IMR-90 (cell line): ENCODE measurements around the gene PRKD2. TPM values are rescaled to one million over a fixed set of nuclear protein-coding genes. Genes with fewer than 3 reads are reported as not detected.

Experiments used
- ATAC-seq: fragments of 200-7000 bp; cut with Tn5 transposase; 2 replicates; pipeline ENCODE4 v1.9.1; 2020; ENCODE audit warnings: low read depth, mild to moderate bottlenecking, moderate library complexity
- BruUV-seq: library from RNA; stranded (reverse); fragments of 400-500 nt; replicated peaks from 2 replicates; lab custom pipeline; 2021; lab: Mats Ljungman, UMichigan
- CTCF ChIA-PET: fragments of 300-600 bp; formaldehyde crosslinking; extraction: SDS; loops from one replicate; lab custom pipeline; 2021; ENCODE audit warnings: antibody characterized with exemption; lab: Yijun Ruan, JAX
- POLR2A ChIA-PET: fragments of 300-600 bp; sonication (Branson Sonifier 250); formaldehyde crosslinking; loops from one replicate; lab custom pipeline; 2022; ENCODE audit warnings: antibody characterized with exemption; ENCODE audit not compliant: unreplicated experiment; lab: Charles Lee
- DNase-seq: peaks from one replicate; pipeline ENCODE4 v3.0.0; 2013
- H2AFZ ChIP-seq: replicated peaks from 2 replicates; pipeline ENCODE3; 2013; ENCODE audit warnings: low read length, mild to moderate bottlenecking; ENCODE audit not compliant: poor library complexity
- H2AK5ac ChIP-seq: 2 replicates; pipeline ENCODE4 v1.6.1; 2013; ENCODE audit warnings: low read depth, low read length, inconsistent platforms
- H2AK9ac ChIP-seq: replicated peaks from 2 replicates; pipeline ENCODE3; 2013; ENCODE audit warnings: mild to moderate bottlenecking, low read depth, low read length, moderate library complexity; ENCODE audit not compliant: poor library complexity
- H2BK120ac ChIP-seq: 2 replicates; pipeline ENCODE4 v1.6.1; 2013; ENCODE audit warnings: low read depth, low read length, inconsistent platforms
- H2BK15ac ChIP-seq: 3 replicates; pipeline ENCODE4 v1.6.1; 2013; ENCODE audit warnings: low read depth, low read length, inconsistent platforms
- H2BK20ac ChIP-seq: 2 replicates; pipeline ENCODE4 v1.6.1; 2013; ENCODE audit warnings: low read depth, mild to moderate bottlenecking, inconsistent platforms, low read length, moderate library complexity
- H2BK5ac ChIP-seq: 2 replicates; pipeline ENCODE4 v1.6.1; 2013; ENCODE audit warnings: mild to moderate bottlenecking, low read depth, low read length, inconsistent platforms; ENCODE audit not compliant: poor library complexity, severe bottlenecking
- H3K14ac ChIP-seq: replicated peaks from 2 replicates; pipeline ENCODE4 v1.6.1; 2013; ENCODE audit warnings: low read depth, low read length, inconsistent platforms
- H3K18ac ChIP-seq: 2 replicates; pipeline ENCODE4 v1.6.1; 2013; ENCODE audit warnings: low read depth, low read length, control low read depth
- H3K23ac ChIP-seq: 2 replicates; pipeline ENCODE4 v1.6.1; 2013; ENCODE audit warnings: low read depth, low read length, inconsistent platforms
- H3K27ac ChIP-seq: 2 replicates; pipeline ENCODE4 v1.5.1; 2013; ENCODE audit warnings: mild to moderate bottlenecking, control low read depth, low read length; ENCODE audit not compliant: insufficient read depth
- H3K27me3 ChIP-seq: 2 replicates; pipeline ENCODE4 v1.6.1; 2013; ENCODE audit warnings: low read length; ENCODE audit not compliant: control insufficient read depth, insufficient read depth
- H3K36me3 ChIP-seq: 2 replicates; pipeline ENCODE4 v1.6.1; 2013; ENCODE audit warnings: low read length, mixed read lengths; ENCODE audit not compliant: control insufficient read depth, insufficient read depth
- H3K4ac ChIP-seq: 2 replicates; pipeline ENCODE4 v1.6.1; 2013; ENCODE audit warnings: low read depth, low read length, inconsistent platforms
- H3K4me1 ChIP-seq: 2 replicates; pipeline ENCODE4 v1.6.1; 2013; ENCODE audit warnings: low read length, mixed read lengths; ENCODE audit not compliant: control insufficient read depth, insufficient read depth
- H3K4me2 ChIP-seq: 2 replicates; pipeline ENCODE4 v1.6.1; 2013; ENCODE audit warnings: low read depth, mild to moderate bottlenecking, control low read depth, low read length, moderate library complexity
- H3K4me3 ChIP-seq: 2 replicates; pipeline ENCODE4 v1.5.1; 2013; ENCODE audit warnings: low read depth, mild to moderate bottlenecking, control low read depth, low read length, moderate library complexity; ENCODE audit not compliant: insufficient read depth
- H3K56ac ChIP-seq: 2 replicates; pipeline ENCODE4 v1.6.1; 2013; ENCODE audit warnings: low read length, inconsistent platforms; ENCODE audit not compliant: insufficient read depth; ENCODE audit errors: extremely low read depth
- H3K79me1 ChIP-seq, 2 experiments: 2 replicates each; pipeline ENCODE4 v1.6.1; 2013; ENCODE audit warnings: low read length in 2 of 2, inconsistent platforms in 1 of 2, low read depth in 1 of 2
- H3K9ac ChIP-seq: 2 replicates; pipeline ENCODE4 v1.6.1; 2013; ENCODE audit warnings: low read depth, low read length, control low read depth
- H3K9me1 ChIP-seq: 2 replicates; pipeline ENCODE4 v1.6.1; 2013; ENCODE audit warnings: low read length, inconsistent platforms; ENCODE audit not compliant: insufficient read depth
- H3K9me3 ChIP-seq: 2 replicates; pipeline ENCODE4 v1.6.1; 2013; ENCODE audit warnings: low read length; ENCODE audit not compliant: control insufficient read depth, insufficient read depth
- H4K20me1 ChIP-seq: 2 replicates; pipeline ENCODE4 v1.6.1; 2013; ENCODE audit warnings: low read length, inconsistent platforms; ENCODE audit not compliant: insufficient read depth
- H4K5ac ChIP-seq: 2 replicates; pipeline ENCODE4 v1.6.1; 2013; ENCODE audit warnings: mild to moderate bottlenecking, low read depth, low read length, control low read depth
- H4K8ac ChIP-seq, 2 experiments: 2 replicates each; pipeline ENCODE4 v1.6.1; 2013; ENCODE audit warnings: low read depth in 2 of 2, low read length in 2 of 2, control low read depth in 1 of 2, inconsistent platforms in 1 of 2
- H4K91ac ChIP-seq: 2 replicates; pipeline ENCODE4 v1.6.1; 2013; ENCODE audit warnings: low read depth, low read length, inconsistent platforms; ENCODE audit not compliant: insufficient read depth
- BHLHE40 ChIP-seq: fragments of 150-350 bp; IDR thresholded peaks from 2 replicates; pipeline ENCODE4 v1.6.1; 2016; ENCODE audit warnings: mild to moderate bottlenecking, low read depth, low read length
- CEBPB ChIP-seq: IDR thresholded peaks from 2 replicates; pipeline ENCODE4 v1.6.1; 2012; ENCODE audit warnings: low read depth, low read length, improper control_type of control experiment
- CHD1 ChIP-seq: IDR thresholded peaks from 2 replicates; pipeline ENCODE4 v1.6.1; 2012; ENCODE audit warnings: low read depth, low read length, improper control_type of control experiment
- ELK1 ChIP-seq: fragments of 150-350 bp; IDR thresholded peaks from 2 replicates; pipeline ENCODE4 v1.6.1; 2016; ENCODE audit warnings: low read depth, mild to moderate bottlenecking, low read length, moderate library complexity, borderline replicate concordance
- MAFK ChIP-seq: IDR thresholded peaks from 2 replicates; pipeline ENCODE4 v1.6.1; 2012; ENCODE audit warnings: low read depth, low read length, improper control_type of control experiment
- MAZ ChIP-seq: IDR thresholded peaks from 2 replicates; pipeline ENCODE4 v1.6.1; 2012; ENCODE audit warnings: low read depth, mild to moderate bottlenecking, low read length, improper control_type of control experiment, moderate library complexity, borderline replicate concordance
- NFE2L2 ChIP-seq: fragments of 150-350 bp; IDR thresholded peaks from 2 replicates; pipeline ENCODE4 v1.6.1; 2016; ENCODE audit warnings: low read depth, mild to moderate bottlenecking, low read length
- POLR2A ChIP-seq: IDR thresholded peaks from 2 replicates; pipeline ENCODE4 v1.6.1; 2012; ENCODE audit warnings: mild to moderate bottlenecking, low read depth, low read length
- RAD21 ChIP-seq: IDR thresholded peaks from 2 replicates; pipeline ENCODE4 v1.6.1; 2012; ENCODE audit warnings: low read length, improper control_type of control experiment
- RCOR1 ChIP-seq: IDR thresholded peaks from 2 replicates; pipeline ENCODE4 v1.6.1; 2012; ENCODE audit warnings: mild to moderate bottlenecking, low read length, improper control_type of control experiment; ENCODE audit not compliant: insufficient replicate concordance
- RFX5 ChIP-seq: IDR thresholded peaks from 2 replicates; pipeline ENCODE4 v1.8.0; 2012; ENCODE audit warnings: low read depth, mild to moderate bottlenecking, low read length, moderate library complexity
- SMC3 ChIP-seq: fragments of 150-350 bp; IDR thresholded peaks from 2 replicates; pipeline ENCODE4 v1.6.1; 2016; ENCODE audit warnings: low read depth, mild to moderate bottlenecking, antibody characterized with exemption, low read length, moderate library complexity
- WGBS, 2 experiments: methylation state at CpG; one replicate each; pipeline versions ENCODE4 v1.1.5 to v1.1.7; 2013; ENCODE audit warnings: missing lambda C conversion rate in 2 of 2; ENCODE audit not compliant: insufficient read length in 1 of 2; ENCODE audit errors: extremely low coverage in 2 of 2; 5-methylcytosine and 5-hydroxymethylcytosine counted together
- dilution Hi-C: fragments of 300-500 bp; cut with HindIII; formaldehyde crosslinking; loops from one replicate; pipeline ENCODE4 v1.14.3; 2018; ENCODE audit warnings: low sequenced_read_pairs; ENCODE audit not compliant: unreplicated experiment
- in situ Hi-C: fragments of 300-500 bp; cut with MboI; formaldehyde crosslinking; loops from 3 replicates; pipeline ENCODE4 v1.14.3; 2019; ENCODE audit warnings: low sequenced_read_pairs, inconsistent platforms, mixed read lengths
- intact Hi-C: fragments of 100-400 bp; cut with micrococcal nuclease; formaldehyde crosslinking; loops from 2 replicates; pipeline ENCODE4 v1.10.0; 2022
- polyA plus RNA-seq, 3 experiments: library from polyadenylated mRNA; depleted of rRNA; stranded (reverse); fragments of >200 nt; gene quantifications; 2 replicates each; pipeline ENCODE4 v1.2.3, GENCODE V29; 2012; ENCODE audit warnings: low replicate concordance in 1 of 3
- total RNA-seq: library from RNA; depleted of rRNA; stranded (reverse); fragments of >200 nt; gene quantifications from 2 replicates; pipeline ENCODE4 v1.2.3, GENCODE V29; 2012

Gene PRKD2
- total and polyA plus RNA-seq, 2 of the 4 experiments (the other 2 are of a cell fraction), result 9.9 to 19.6 TPM

GRCh38 chr19:46648961-46649960 lies 67.7 kb downstream of the PRKD2 start:
- no peak overlapping the region for H3K23ac ChIP-seq
- H3K4me3 ChIP-seq, result no peak overlapping the region
- CTCF ChIA-PET, result no interaction called here
- no peak overlapping the region for H3K9ac ChIP-seq
- dilution Hi-C loops, result no loop called here
- H3K4me1 ChIP-seq, result no peaks in the 10 kb centered on the region
- 0 out of 2 replicates have a peak, but pooled peaks cover 3% of the 10 kb centered on the region for H3K9me1 ChIP-seq
- H3K4me2 ChIP-seq, result no peak overlapping the region
- DNase-seq, result no peak
- TF ChIP-seq NFE2L2 (no peak), SMC3 (no peak), ELK1 (no peak), CEBPB (no peak), MAFK (no peak), MAZ (no peak), CHD1 (no peak), RCOR1 (no peak), POLR2A (no peak), BHLHE40 (no peak), RFX5 (no peak), RAD21 (no peak)
- no peak overlapping the region for H4K91ac ChIP-seq
- no peak overlapping the region for H2BK120ac ChIP-seq
- peaks cover 7% of the 10 kb centered on the region for H3K9me3 ChIP-seq
- no TSS peak for BruUV-seq
- no peaks in the 10 kb centered on the region for H4K20me1 ChIP-seq
- in situ Hi-C loops, result no loop called here
- H2BK15ac ChIP-seq, result no peak overlapping the region
- H4K8ac ChIP-seq, result no peak overlapping the region
- no peaks in the 10 kb centered on the region for H3K79me1 ChIP-seq
- 73% methylated on average over 67 of the region's 144 CpGs; no CpG with 5 or more reads in 1 of the 2 experiments for WGBS, 2 experiments
- no peak overlapping the region for H3K14ac ChIP-seq
- H2AFZ ChIP-seq, result no peak overlapping the region
- no peak overlapping the region for H3K27ac ChIP-seq
- POLR2A ChIA-PET, result no interaction called here
- H4K5ac ChIP-seq, result no peak overlapping the region
- no peak overlapping the region for H2BK20ac ChIP-seq
- no peak overlapping the region for H3K4ac ChIP-seq
- H2AK9ac ChIP-seq, result no peak overlapping the region
- ATAC-seq, result no peak
- H2BK5ac ChIP-seq, result no peak overlapping the region
- intact Hi-C loops, result no loop called here
- H3K56ac ChIP-seq, result no peak overlapping the region
- peaks cover 7% of the 10 kb centered on the region; the same call in 1 of the 2 replicates for H3K36me3 ChIP-seq
- no peaks in the 10 kb centered on the region for H3K27me3 ChIP-seq
- no peak overlapping the region for H3K18ac ChIP-seq
- no peak overlapping the region for H2AK5ac ChIP-seq
